Measurements from ENCODE around the gene CAPG.

The CAPG gene

GRCh38 chr2:85405201-85406059, 4.7 kb downstream of the CAPG start:
- intact Hi-C loops (cut with DNase I), result no loop called here
- peak in 21 of 42 donors; percentile 28 to 68 (median 52) for DNase-seq

DNA sequence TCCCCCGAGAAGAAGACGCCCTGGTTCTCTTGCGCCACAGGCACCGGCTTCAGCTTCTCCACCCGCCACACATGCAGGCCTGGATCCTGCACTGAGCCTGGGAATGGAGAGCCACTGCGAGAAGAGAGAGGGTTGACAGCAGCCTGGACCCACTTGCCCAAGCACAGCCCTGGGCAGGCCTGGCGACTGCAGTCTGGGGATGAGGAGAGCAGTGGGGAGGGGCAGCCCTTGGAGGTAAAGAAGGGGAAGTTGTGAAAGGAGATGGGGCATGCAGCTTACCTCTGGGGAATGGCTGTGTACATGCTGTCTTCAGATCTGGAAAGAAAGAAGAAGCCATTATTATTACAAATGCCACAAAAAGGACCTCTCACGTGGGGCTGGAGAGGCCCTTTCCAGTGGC, 8.3 kb downstream of the CAPG start:
- intact Hi-C loops (cut with DNase I), result no loop called here
- DNase-seq, result peak in 1 of 42 donors; percentile 27

DNA sequence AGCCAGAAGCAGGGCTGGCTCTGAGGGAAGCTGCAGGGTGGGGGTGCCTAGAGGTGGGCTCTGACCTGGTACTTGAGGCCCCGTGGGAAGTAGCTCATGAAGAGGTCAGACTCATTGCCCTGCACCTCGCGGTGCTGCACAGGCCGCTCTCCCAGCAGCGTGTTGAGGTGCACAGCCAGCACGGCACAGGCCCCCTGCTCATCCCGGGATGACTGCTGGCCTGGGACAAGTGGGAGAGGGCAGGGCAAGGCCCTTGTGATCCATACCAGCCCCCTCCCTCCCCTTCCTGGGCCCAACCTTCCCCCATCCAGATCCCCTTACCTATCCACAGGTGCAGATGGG, 8.7 kb downstream of the CAPG start:
- no peak for DNase-seq

DNA sequence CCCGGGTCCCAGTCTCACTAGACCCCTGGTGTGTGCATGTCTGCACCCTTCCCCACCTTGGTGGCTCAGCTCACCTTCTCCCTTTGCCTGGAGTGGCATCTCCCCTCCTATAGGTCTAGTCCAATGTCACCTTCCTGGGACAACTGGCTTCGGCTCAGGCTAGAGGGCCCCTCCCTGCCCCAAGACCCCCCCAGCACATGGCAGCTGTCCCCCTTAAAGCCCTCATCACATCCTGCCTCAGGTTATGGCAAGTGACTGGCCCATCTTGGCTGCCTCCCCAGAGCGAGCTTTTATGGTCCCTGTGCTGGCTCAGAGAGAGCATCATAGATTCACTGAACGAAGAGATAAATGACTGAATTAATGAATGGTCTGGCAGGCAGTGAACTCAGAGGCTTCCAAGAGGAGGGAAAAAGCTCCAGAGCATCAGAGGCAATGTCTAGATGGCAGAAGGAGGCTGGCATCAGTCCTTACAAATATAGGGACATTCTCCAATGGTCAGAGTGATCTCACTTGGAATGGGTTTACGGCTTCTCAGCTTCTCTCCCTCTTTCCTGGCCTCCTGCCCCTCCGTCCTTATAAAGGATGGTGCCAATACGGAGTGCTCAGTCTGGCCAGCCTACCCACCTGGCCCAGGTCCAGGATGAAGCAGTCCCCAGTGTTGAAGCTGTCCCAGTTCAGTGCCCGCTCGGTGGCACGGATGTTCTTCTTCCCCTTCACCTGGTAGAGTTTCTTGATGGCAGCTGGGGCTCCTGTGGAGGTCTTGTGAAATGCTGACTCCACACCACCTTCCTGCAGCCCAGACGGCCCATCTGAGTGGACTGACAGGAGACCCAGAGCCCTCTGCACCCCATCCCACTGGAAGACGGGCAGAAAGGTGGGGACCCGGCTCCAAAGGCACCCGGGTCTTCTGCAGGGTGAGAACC, 9.4 kb downstream of the CAPG start:
- DNase-seq, result peak in 2 of 42 donors; percentile 33 to 43
- intact Hi-C loops (cut with DNase I), result no loop called here

More for the DNA sequence above, 8.7 kb downstream of the CAPG start:
- intact Hi-C loops (cut with DNase I), result no loop called here

GRCh38 chr2:85400023-85400422, 10.1 kb downstream of the CAPG start:
- intact Hi-C loops (cut with DNase I), result no loop called here
- DNase-seq, result no peak

DNA sequence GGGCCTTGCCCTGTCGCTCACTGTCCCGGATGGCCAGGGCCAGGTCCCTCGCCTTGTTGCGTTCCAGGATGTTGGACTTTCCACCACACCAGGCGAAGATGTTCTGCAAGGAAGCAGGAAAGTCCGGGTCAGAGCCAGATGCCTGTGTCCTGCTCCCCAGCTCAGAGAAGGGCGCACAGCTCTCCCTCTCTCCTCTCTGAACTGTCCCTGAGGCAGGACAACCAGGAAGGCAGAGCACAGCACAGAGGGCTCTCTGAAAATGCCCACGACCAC, 11.0 kb downstream of the CAPG start:
- no peak for DNase-seq

DNA sequence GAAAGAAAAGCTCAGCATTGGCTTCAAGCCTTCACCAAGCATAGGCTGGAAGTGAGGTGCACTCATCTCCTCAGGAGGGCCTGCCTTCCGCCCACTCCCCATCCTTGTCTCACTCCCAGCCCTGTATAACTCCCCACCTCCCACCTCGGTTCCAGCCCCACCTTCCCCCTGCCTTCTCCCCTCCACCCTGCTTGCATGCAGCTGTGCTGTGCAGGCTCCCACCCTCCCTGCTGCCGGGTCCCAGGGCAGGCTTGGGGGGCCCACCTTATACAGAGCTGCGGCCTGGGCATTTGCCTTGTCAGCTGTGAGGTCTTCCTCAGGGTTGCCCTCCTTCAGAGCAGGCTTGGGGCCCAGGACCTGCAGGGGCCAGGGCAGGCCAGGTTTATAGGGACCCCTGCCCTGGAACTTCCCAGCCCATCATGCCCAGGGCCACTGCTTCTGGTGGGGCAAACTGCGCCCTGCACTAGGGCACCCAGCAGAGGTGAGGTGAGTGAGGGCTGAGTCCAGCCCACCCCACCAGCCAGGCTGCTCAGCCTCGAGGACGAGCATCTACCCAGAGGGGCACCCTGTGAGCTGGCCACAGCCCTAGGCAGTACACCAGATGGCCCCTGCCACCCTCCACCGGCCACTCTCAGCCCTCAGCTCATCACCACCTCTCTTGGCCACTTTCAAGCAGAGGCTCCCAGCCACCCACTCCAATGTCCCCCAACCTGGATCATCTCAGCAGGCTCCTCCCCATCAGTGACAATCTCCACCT, 11.6 kb downstream of the CAPG start:
- DNase-seq, result peak in 1 of 42 donors; percentile 4
- intact Hi-C loops (cut with DNase I), result no loop called here

More for the DNA sequence above, 11.0 kb downstream of the CAPG start:
- intact Hi-C loops (cut with DNase I), result no loop called here

- intact Hi-C loops (cut with DNase I), result no loop called here
- peak in 2 of 42 donors; percentile 6 to 22 for DNase-seq
These were observed 12.2 kb downstream of the CAPG start for GRCh38 chr2:85397925-85398331.

DNA sequence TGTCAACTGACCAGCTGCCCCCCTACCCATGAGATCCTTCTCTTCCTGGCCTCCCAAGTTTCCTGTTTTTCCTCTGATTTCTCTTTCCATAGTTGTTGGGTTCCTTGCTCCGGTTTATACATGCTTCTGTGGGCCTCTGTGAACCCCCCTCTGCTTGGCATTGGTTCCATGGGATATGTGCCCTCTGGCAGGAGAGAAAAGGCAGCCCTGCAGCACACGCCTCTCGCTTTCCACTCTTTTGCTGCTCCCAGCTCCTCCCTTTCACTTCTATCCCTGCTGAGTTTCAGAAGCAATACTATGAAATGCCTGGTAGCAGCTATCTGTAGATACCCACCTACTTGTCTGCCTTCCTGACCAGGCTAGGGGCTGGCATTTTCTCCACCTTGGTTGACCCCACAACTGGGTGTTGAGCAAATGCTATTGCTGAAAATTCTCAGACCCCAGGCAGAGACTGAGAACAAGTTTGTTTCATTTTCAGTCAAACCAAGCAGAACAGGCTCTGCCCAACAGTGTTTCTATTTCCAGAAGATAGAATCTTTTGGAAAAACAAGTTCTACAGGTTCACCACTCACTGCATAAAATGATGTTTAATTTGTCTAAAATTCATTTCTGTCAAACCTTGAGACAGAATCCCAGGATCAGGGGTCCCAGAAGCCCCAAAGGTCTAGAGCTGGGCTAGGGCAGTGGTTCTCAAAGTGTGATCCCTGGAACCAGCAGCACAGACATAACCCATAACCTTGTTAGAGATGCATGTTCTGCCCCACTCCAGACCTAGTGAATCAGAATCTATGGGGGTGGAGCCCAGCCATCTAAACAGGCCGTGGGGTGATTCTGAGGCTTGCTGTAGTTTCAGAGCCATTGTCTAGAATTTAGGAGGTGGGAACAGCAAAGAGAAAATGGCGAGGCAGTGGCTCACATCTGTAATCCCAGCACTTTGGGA, 13.4 kb downstream of the CAPG start:
- peak in 2 of 42 donors; percentile 11 to 35 for DNase-seq
- intact Hi-C loops (cut with DNase I), result no loop called here

DNA sequence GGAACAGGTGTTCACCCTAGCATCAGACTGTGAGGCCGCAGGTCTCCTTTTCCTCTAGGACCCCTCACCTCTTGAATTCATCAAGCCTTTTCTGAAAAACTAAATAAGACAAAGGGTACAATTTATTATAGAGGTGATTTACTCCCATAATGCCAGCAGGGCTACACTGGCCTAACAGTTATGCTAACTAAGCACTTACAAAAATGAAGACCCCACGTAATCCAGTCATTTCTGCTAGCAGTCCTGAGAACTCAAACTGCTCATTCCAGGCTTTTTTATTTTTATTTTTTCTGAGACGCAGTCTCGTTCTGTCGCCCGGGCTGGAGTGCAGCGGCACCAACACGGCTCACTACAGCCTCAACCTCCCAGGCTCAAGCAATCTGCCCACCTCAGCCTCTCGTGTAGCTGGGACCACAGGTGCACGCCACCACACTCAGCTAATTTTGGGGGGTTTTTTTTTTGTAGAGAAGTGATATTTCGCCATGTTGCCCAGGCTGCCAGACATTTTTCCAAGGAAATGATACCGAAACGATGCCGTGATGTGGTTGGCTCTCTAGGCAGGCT, 14.2 kb downstream of the CAPG start:
- intact Hi-C loops (cut with DNase I), result no loop called here
- no peak for DNase-seq

- intact Hi-C loops (cut with DNase I), result no loop called here
These were observed 15.2 kb downstream of the CAPG start for GRCh38 chr2:85394976-85395375.

DNA sequence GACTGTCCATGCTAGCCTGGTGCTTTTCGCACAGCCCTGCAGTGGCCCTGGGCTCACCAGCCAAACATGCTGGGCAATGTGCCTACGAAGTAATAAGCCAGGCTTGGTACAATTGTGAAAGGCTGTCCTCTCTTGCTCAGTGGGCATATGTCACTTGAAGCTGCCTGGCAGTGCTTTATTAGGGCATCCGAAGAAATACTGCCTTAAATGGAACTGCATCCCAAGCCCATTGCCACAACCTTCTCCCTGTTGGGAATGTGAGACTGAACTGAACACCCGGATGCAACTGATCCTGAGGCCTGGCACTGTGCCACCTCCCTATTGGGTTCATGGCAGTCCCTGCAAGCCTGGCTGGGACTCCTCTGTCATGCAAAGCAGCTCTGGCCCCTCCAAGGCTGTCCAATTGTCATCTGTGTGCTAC, 15.9 kb downstream of the CAPG start:
- intact Hi-C loops (cut with DNase I), result no loop called here
- DNase-seq, result peak in 41 of 42 donors; percentile 26 to 85 (median 67)

More at GRCh38 chr2:85394976-85395375, 15.2 kb downstream of the CAPG start:
- peak in 1 of 42 donors; percentile 17 for DNase-seq

GRCh38 chr2:85393836-85394235, 16.3 kb downstream of the CAPG start:
- intact Hi-C loops (cut with DNase I), result no loop called here
- peak in 1 of 42 donors; percentile 43 for DNase-seq

DNA sequence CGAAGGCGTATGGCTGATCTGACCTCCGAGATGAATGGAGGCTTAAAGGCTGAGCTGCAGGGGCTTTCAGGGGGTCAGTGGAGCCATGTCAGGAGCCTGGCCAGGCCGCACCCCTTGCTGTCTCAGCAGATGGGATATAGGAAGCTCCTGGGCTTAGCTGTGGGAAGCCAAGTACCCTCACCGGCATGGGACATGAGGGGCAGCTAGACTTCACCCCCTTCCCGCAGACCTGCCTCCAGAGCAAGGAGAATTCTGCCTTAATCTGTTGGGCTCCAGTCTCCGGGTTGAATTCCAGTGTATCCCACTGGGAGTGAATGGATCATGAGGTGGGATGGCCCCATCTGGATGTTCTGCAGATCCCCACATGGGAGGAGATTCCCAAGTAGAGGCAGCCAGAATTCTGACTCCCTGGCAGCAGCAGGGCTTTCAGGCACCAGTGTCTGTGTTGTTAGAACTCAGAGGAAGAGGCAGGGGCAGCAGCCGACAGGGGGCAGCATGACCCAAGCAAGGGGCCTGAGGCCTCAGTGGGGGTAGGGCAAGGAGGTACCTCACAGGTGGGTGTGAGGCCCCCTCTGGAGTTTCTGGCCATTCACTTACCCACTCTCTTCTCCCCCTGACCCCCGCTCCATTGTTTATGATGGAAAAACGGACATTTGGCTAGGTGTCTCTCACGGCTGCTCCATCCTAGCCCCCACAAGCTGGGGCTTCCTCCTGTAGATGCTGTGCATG, 19.1 kb downstream of the CAPG start:
- peak in 41 of 42 donors; percentile 34 to 82 (median 61) for DNase-seq
- intact Hi-C loops (cut with DNase I), result no loop called here

- peak in 1 of 42 donors; percentile 20 for DNase-seq
- intact Hi-C loops (cut with DNase I), result no loop called here
These were observed 21.2 kb downstream of the CAPG start for GRCh38 chr2:85388878-85389538.

DNA sequence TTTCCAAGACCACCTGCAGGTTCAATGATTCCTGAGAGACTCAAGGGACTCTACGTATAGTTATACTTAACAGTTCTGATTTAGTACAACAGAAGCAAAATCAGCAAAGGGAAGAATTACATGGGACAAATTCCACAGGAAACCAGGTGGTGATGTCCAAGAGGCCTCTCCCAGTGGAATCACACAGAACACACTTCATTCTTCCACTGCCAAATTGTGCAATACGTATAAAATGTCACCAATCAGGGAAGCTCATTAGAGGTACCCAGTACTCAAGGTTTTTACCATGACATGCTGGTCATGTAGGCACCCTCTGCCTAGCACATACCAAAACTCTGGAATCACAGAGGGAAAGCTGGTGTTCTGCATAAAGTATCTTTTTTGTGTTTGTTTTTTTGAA, 22.4 kb downstream of the CAPG start:
- intact Hi-C loops (cut with DNase I), result no loop called here
- DNase-seq, result no peak

DNA sequence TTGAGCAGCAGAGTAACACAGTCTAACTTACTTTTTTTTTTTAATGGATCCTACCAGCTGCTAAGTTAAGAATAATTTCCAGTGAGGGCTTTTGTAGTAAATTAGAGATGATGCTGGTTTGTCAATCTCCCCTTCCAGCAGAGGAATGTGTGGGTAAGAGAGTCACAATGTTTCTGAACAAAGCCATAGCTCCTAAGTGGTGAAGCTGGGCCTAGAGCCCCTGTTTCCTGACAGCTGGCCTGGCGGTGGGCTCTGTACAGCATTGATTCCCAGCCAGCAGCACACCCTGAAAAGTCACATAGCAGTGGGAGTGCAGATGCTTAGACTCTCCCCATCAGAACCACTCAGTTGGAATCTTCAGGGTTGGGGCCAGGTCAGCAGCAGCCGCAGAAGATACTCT, 24.4 kb downstream of the CAPG start:
- intact Hi-C loops (cut with DNase I), result no loop called here
- DNase-seq, result no peak
